Measurements from ENCODE around the gene ZNF397.

- no peak for TF ChIP-seq CTCF (IDR thresholded peaks at IDR 0.05)
- no peak for TF ChIP-seq POLR2A (IDR thresholded peaks at IDR 0.05)
These were observed 39.4 kb upstream of the ZNF397 start for GRCh38 chr18:35201256-35201931.
